DMS79 (cell line): ENCODE results near the gene KRT17.
"Not testable (repeated sequence)": the region's sequence is repeated elsewhere in the genome, so short reads cannot be mapped to it uniquely, and the experiment has no call there.

Experiments
- DNase-seq: peaks from one replicate; lab custom pipeline; 2025; lab: John Stamatoyannopoulos, UW

The KRT17 gene

DNA sequence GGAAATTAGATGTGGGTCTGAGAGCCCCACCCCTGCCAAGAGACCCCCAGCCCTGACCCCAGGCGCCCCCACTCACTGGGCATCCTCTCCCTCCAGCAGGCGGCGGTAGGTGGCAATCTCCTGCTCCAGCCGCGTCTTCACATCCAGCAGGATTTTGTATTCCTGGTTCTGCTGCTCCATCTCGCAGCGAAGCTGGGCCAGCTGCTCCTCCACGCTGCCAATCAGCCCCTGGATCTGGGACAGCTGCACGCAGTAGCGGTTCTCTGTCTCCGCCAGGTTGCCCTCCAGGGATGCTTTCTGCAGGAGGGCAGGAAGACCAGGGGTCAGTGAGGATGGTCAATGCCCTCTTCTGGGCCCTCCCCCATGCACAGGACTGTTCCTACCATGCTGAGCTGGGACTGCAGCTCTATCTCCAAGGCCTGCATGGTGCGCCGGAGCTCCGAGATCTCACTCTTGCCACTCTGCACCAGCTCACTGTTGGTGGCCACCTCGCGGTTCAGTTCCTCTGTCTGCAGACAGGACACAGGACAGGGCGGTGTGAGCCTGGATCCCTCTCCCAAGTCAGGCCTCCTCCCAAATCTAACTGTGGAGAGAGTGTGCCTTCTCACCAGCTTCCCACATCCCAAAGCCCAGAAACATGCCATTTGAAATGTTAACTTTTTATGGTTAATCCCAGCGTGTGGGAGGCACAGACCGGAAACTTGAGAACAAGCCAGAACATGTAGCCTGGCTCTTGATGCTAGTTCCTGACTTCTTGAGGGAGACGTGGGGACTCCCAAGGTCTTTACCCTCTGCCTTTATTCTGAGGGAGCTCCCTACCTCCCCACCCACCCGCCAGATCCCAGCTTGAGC, 3.6 kb downstream of the KRT17 start:
- no peak for DNase-seq

DNA sequence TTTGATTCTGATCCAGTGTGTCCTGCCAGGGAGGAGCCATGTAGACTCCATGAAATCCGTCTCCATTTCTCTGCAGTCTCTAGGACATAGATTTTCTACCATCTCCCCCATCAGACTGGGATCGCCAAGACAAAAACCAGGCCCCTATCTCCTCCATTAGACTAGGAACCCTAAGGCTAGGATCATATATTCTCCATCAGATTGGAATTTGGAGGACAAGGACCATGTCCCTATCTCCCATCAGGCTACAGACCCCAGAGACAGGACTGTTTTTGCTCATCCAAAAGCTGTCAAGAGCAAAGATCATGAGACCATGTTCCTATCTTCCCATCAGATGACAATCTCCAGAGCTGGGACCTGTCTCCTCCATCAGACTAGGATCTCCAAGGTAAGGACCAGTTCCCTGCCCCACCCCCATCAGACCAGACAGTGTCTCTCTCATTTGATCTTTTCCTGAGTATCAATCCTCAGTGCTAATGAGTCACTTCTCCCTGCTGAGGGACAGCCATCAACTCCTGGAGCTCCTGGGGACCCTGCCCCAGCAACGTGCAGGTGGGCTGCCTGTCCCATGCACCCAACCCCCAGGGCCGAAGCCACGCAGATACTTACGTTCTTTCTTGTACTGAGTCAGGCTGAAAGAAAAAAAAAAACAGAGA, 4.3 kb downstream of the KRT17 start:
- DNase-seq = not testable (repeated sequence)

DNA sequence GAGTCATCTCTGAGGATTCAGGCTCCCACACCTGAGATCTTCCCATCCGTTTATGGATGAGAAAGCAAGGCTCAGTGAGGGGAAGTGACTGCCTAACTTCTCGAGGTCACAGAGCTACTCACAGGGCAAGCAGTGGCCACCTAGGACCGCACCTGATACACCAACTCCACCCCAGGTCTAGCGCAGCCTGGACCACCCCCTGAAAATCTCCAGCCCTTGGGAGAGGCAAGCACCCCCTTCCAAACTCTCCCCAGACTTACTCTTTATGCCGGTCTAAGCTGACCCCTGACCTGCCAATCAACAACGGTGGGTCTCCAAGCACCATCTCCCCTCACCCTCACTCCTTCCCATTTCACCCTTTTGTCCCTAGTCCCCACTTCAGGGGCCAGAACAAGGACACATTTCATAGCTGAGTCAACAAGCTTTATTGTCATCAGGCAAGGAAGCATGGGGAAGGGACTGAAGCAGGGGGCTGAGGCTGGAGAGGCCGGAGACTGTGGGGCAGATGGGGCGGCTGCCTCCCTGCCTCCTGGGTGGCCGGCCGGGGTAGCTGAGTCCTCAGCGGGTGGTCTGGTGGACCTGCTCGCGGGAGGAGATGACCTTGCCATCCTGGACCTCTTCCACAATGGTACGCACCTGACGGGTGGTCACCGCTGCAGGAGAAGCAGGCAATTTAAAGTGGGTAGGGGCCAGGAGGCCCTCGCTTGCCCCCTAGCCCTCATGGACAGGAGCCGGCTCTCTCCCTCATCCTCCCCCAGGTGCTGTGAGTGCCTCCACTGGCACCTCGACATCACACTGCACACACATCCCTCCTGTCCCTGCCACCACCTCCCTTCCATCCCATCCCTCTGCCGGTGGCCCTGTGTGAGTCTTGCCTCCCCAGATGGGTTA, 5.1 kb downstream of the KRT17 start:
- no peak for DNase-seq

DNA sequence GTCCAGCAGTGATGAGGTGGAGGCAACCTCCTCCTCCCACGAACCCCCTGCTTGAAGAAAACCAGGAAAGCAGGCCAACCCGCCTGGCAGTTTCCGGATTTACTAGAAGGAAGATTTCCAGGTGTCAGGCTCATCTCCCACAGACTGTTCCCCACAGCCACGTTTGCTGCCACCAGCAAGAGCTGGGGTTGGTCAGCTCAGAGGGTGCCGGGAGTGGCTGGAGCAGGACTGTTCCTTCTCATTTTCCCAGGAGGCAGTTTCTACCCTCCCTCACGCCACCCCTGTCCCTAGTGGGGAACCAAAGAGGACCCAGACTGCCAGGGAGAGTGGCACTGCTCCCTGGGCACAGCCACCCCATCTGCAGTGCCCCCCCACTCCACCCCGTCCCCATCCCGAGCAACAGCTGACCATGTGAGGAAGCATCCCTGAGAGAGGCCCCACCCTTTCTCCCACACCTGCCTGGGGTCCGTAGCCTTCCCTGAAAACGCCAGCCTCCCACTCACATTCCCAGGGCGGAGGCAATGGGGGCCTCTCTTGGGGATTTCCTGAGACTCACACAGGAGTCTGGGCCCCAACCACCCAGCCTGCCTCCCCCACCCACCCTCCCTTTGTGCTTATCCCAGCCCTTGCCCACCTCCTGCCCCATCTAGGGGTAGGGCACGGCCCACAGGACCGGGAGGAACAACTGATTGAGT, 5.9 kb downstream of the KRT17 start:
- no peak for DNase-seq

DNA sequence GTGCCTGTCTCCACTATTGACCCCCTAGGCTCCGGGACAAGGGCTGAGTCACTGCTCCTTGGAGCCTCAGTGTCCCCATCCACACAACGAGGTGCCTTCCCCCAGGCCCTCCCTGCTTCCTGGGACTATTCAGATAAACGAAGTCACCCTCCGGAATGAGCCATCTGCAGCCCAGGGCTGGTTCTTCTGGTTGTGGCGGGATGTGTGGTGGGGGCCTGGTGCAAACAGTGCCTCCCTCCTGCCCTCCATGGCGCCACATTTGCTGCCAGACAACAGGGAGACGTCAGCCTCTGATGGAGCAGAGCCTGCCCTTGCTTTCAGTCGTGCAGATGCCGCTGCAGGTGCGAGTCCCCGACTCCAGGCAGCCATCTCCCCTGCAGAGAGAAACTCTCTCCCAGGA, 6.7 kb downstream of the KRT17 start:
- DNase-seq = no peak

DNA sequence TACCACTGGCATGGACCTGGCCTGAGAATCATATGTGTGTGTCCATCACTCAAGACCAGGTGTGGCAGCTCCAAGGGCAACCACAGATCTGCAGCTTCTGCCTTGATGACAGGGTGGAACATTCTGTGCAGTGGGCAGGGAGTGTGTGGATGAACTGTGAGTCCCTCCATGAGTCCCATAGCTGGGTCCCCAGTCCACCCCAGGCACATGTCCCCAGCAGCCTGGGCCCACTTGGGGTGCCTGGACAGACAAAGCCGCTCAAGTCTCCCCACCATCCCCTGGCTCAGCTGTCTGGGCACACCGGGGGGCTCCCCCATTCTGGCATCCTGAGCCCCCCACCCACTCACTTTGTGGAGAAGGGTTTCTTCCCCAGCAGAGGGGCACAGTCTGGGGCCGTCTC, 7.2 kb downstream of the KRT17 start:
- no peak for DNase-seq

DNA sequence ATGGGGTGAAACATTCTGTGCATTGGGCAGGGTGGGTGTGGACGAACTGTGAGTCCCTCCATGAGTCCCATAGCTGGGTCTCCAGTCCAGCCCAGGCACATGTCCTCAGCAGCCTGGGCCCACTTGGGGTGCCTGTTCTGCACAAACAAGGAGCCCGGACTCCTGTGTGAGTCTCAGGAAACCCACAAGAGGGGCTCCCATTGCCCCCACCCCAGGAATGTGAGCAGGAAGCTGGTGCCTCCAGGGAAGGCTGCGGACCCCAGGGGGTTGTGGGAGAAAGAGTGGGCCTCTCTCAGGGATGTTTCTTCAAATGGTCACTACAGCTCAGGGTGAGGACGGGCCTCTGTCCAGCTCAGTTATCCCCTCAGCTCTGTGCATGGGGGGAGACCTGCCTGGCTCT, 7.9 kb downstream of the KRT17 start:
- DNase-seq = not testable (repeated sequence)

DNA sequence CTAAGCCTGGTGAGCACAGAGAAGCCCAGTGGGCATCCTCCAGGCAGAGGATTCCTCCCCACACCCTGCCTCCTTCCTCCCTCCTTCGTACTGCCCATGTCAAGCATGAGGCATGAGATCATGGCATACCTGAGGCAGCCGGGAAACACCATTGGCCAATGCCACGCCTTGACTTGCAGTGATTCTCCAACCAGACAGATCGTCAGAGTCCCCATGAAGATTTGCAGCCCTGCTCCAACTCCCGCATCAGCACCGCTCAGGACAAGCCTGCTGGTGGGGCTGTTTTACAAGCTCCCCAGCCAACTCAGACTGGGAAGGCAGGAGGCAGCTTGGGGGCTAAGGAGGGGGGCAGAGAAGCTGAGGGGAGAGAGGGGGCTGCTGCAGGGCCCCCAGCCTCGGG, 8.9 kb downstream of the KRT17 start:
- no peak for DNase-seq

DNA sequence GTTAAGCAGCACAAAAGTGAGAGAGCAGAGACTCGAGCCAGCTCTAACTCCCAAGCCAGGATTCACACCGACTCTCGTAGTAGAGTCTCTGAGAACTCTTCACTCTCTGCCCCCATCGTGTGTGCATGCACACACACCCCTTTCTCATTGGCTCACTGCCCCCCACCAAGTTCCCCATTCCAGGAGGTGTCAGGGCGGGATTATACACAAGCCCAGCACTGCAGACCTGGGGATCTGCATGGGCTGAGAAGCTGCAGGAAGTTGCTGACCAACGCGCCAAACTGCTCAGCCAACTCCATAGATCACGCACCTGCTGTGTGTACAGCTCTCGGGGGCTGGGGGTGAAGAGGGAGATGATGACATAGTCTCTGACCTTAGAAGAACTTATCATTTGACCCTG, 9.6 kb downstream of the KRT17 start:
- not testable (repeated sequence) for DNase-seq

DNA sequence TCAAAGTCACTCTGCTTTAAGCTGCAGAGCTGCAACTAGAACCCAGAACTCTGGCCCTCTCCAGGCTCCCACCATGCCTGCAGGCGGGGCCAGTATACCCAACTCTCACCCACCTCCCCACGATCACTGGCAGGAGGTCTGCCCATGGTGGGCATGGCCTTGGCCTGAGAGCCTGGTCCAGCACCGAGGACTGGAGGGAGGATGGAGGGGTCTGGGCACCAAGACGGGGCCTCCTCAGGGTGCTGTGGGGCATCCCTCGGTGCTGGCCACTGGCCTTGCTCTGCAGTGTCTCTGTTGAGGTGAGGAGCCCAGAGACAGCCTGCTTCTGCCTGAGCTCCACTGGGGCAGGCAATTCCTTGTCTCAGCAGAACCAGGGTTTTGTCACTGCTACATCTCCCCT, 10.3 kb downstream of the KRT17 start:
- no peak for DNase-seq

DNA sequence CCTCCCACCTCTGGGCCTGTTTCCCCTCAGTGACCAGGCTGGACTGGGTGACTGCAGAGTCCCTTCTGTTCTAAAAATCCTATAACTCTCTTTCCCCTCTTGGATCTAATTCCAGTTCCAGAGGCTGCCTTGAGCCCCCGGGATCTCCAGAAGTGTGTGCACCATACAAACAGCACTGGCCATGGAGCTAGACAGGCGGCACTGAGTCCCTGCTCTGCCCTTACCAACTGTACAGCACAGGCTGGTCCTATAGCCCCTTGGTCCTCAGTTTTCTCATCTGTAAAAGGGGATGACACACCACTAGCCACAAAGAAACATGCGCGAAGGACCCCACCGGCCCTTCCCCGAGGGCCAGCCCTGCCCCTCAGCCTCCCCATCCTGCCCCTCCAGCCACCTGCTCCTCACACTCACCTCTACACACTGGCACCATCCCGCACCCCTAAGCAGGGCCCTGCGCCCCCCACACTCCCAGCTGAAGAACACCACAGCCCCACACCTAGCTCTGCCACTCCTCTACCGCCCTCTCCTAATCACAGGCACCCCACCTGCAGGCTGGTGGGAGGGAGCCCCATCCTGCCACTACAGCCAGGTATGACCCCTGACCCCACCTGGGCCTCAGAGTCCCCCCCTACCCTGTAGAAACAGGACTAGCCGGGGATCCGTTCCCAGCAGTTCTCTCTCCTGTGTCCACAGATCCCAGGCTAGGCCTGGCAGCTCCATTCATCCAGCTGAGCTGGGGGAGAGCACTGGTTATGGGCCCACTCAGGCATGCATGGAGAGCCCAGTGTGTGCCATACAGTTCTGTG, 10.9 kb downstream of the KRT17 start:
- no peak for DNase-seq

DNA sequence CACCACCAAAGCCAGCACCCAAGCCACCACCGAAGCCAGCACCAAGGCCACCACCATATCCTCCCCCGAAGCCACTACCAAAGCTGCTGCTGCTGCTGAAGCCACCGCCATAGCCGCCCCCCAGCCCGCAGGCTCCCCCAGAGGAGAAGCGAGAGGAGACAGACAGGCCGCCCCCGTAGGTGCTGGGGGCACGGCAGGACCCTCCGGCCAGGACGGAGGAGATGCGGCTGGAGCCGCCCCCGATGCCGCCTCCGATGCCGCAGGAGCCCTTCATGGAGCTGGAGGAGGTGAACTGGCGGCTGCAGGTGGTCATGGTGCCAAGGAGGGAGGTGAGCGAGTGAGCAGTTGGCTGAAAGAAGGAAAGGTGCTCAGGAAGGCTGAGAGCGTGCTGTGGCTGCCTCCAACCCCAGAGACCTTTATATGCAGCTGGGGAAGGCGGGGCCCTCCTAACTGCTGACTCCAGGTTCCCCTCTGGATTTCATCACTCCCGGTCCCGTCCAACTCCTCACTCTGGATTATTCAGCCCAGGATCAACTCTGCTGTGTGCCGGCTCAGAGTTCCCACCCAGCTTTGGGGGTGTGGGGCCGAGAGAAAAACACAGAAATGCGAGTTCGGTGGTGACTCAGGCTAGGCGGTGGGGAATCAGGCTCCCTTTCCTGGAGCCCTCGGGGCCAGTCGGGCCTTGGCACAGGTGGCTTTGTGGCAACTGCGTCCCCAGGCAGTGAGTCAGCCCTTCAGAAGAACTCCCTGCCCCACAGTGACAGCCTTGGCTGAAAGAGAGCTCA, 11.8 kb downstream of the KRT17 start, which contains the start of gene KRT16:
Gene KRT16, minus strand, starts transcription at position 392 of the 785 bp plus-strand sequence. Its CDS starts 79 bp downstream, at position 313.
- not testable (repeated sequence) for DNase-seq

DNA sequence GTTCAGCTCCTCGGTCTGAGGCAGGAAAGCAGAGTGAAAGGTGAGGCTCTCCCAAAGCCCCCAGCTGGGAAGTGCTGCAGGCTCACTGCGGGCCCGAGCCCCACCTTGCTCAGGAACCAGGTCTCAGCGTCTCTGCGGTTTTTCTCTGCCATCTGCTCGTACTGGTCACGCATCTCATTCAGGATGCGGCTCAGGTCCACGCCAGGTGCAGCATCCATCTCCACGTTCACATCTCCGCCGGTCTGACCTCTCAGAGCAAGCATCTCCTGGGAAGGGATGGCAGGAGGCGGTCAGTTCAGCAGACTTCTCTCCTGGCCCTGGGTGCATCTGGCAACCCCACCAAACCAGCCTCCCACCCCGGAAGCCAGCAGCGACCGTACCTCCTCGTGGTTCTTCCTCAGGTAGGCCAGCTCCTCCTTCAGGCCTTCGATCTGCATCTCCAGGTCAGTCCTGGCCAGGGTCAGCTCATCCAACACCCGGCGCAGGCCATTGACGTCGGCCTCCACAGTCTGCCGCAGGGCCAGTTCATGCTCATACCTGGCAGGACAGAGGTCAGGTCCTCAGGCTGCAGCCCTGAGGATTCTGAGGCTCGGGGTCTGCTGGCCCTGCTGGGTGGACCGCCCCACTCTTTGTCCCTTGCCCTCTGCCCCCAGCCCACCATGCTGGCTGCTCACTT, 13.3 kb downstream of the KRT17 start:
- no peak for DNase-seq

DNA sequence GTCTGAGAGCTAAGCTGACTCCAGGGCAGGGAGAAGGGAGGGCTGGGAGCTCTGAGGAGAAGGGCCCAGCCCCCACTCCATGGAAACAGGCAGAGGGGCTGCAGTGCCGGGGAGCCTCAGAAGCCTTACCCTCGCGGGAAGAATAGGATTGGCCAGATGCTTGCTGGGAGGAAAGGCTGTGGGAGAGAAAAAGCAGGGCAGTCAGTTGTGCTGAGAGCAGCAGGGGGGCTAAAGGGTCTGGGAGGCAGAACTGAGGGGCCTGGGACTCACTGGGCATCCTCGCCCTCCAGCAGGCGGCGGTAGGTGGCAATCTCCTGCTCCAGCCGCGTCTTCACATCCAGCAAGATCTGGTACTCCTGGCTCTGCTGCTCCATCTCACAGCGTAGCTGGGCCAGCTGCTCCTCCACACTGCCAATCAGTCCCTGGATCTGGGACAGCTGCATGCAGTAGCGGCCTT, 14.3 kb downstream of the KRT17 start:
- not testable (repeated sequence) for DNase-seq

DNA sequence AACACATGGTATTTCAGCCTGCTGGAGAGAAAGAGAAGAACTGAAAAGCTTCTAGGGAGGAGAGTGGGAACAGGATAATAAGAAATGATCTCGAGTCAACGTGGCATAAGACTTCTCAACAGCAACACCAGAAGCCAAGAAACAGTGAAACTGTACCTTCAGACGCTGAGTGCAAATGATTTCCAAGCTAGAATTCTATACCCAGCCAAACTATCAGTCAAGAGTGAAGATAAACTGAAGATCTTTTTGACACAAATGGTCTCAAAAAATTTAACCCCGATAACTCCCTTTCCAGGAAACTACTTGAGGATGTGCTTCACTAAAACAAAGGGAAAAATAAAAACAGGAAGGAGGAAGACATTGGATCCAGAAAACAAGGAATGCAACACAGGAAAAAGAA, 17.4 kb downstream of the KRT17 start:
- DNase-seq = not testable (repeated sequence)

DNA sequence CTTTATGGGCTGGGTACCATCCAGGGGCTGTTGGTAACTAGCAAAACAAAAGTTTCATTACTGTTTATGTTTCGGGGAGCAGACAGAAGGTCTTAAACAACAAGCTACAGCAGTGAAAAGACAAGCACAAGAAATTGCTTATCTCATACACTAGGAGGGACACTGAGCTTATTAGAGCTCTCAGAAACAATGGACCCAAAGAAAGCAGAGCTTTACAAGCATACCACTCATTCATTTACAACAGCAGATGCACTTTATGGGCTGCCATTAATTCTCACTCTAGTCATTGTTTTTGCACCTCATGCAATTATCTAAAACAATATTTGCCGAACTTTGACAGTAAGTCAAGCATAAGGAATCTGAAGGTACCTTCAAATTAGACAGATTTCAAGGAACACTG, 21.9 kb downstream of the KRT17 start:
- no peak for DNase-seq

DNA sequence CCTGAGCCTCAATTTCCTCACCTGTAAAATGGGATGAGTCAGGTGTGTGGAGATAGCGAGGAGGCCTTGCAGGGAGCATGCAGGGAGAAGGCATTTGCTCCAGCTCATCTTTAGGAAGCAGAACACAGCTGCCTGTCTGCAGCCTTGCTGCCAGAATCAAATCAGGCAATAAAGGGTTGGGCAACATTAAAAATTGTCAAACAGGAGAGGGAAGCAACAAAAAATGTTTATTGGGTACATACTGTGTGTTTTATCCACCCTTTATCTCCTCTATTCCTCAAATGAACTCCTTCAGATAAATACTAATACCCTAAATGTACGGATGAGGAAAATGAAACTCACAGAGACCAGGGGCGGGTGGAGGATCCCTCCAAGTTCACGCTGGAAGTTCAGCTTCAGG, 24.1 kb downstream of the KRT17 start:
- no peak for DNase-seq

DNA sequence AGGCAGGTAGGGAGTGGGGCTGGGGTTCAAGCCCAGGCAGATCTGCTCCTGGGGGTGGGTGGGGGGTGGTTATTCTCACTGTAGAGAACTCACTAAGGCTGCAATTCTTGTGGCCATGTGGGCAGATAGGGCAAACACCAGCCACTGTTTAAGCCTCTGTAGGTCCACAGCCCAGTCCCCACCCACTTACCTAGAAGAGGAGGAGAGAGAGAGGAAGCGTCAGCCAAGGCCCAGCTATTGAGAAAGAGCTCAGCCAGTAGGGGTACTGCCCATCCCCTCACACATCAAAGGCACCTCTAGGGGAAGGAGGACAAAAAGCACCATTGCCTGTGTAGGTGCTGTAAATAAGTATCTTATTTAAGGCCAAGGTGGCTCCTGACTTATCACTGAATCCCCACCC, 24.7 kb downstream of the KRT17 start:
- DNase-seq = no peak

DNA sequence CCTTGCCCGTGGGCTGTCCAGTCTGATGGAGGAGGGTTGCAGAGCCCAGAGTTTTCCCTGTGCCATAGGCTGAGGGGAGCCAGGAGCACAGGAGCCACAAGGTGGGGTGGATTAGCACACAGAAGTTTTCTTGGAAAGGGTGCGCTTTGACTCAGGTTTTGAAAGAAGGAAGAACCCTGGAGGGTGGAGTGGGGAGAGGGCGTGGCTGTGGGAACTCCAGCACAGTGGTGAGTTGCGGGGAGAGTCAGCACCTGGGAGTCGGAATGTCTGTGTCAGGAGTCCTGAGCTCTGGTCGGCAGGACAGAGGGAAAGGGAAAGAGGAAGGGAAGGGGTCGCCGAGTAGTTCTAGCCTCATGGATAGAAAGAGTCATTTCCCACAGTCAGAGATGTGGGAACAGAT, 28.8 kb downstream of the KRT17 start:
- DNase-seq = no peak
